H7 (cell line): Measurements from ENCODE around the gene ANKRD2. TPM values are rescaled to one million over a fixed set of nuclear protein-coding genes. Genes with fewer than 3 reads are reported as not detected.
A peak's percentile ranks its signal among the peaks of the same experiment; 100 is the strongest.

Source experiments
- DNase-seq: peaks from one replicate; pipeline ENCODE4 v3.0.0; 2012
- H3K27me3 ChIP-seq: 2 replicates; pipeline ENCODE4 v1.6.0; 2011; ENCODE audit warnings: mild to moderate bottlenecking, low read length; ENCODE audit not compliant: control insufficient read depth, insufficient read depth
- H3K36me3 ChIP-seq: replicated peaks from 2 replicates; pipeline ENCODE4 v1.5.1; 2011; ENCODE audit warnings: low read length; ENCODE audit not compliant: control insufficient read depth, insufficient read depth
- H3K4me3 ChIP-seq: 2 replicates; pipeline ENCODE4 v1.5.1; 2011; ENCODE audit warnings: low read depth, mild to moderate bottlenecking, control low read depth, low read length, moderate library complexity; ENCODE audit not compliant: insufficient read depth
- total RNA-seq: library from RNA; depleted of rRNA; stranded (reverse); fragments of >200 nt; shearing (Covaris generic); gene quantifications from 2 replicates; pipeline ENCODE4 v1.2.3, GENCODE V29; 2014

ANKRD2 gene
- total RNA-seq, 1 experiment from 2014 or later: not detected

GRCh38 chr10:97590082-97590747 is 17.6 kb downstream of the ANKRD2 start:
- peak; percentile 13 for DNase-seq
- no peaks in the 10 kb centered on the region for H3K27me3 ChIP-seq
- H3K4me3 ChIP-seq: no peak overlapping the region
- no peaks in the 10 kb centered on the region for H3K36me3 ChIP-seq

- Histone ChIP-seq H3K36me3 (no peaks in the 10 kb centered on the region), H3K4me3 (no peak overlapping the region), H3K27me3 (no peaks in the 10 kb centered on the region)
- peak; percentile 31 for DNase-seq
Measured at GRCh38 chr10:97590748-97591495, 18.3 kb downstream of the ANKRD2 start.

GRCh38 chr10:97593421-97593820 is 20.8 kb downstream of the ANKRD2 start:
- no peaks in the 10 kb centered on the region for H3K36me3 ChIP-seq
- no peak for DNase-seq
- no peak overlapping the region for H3K4me3 ChIP-seq
- no peaks in the 10 kb centered on the region for H3K27me3 ChIP-seq

- peak; percentile 30 for DNase-seq
- no peak overlapping the region for H3K4me3 ChIP-seq
- no peaks in the 10 kb centered on the region for H3K36me3 ChIP-seq
- no peaks in the 10 kb centered on the region for H3K27me3 ChIP-seq
Measured at GRCh38 chr10:97596101-97597082, 23.8 kb downstream of the ANKRD2 start.

- no peak for DNase-seq
- H3K36me3 ChIP-seq: no peaks in the 10 kb centered on the region
- H3K4me3 ChIP-seq: no peak overlapping the region
- no peaks in the 10 kb centered on the region for H3K27me3 ChIP-seq
Measured at GRCh38 chr10:97597778-97598177, 25.2 kb downstream of the ANKRD2 start.

GRCh38 chr10:97598407-97599271 is 26.1 kb downstream of the ANKRD2 start:
- DNase-seq: peak; percentile 30
- no peaks in the 10 kb centered on the region for H3K36me3 ChIP-seq
- H3K27me3 ChIP-seq: no peaks in the 10 kb centered on the region
- H3K4me3 ChIP-seq: no peak overlapping the region

GRCh38 chr10:97599272-97599619 is 26.7 kb downstream of the ANKRD2 start:
- Histone ChIP-seq H3K36me3 (no peaks in the 10 kb centered on the region), H3K4me3 (no peak overlapping the region), H3K27me3 (no peaks in the 10 kb centered on the region)
- DNase-seq: no peak

GRCh38 chr10:97600616-97601015 is 28.0 kb downstream of the ANKRD2 start:
- Histone ChIP-seq H3K4me3 (no peak overlapping the region), H3K27me3 (no peaks in the 10 kb centered on the region), H3K36me3 (no peaks in the 10 kb centered on the region)
- no peak for DNase-seq

- no peaks in the 10 kb centered on the region for H3K27me3 ChIP-seq
- no peaks in the 10 kb centered on the region for H3K36me3 ChIP-seq
- peak; percentile 65 for DNase-seq
- no peak overlapping the region for H3K4me3 ChIP-seq
Measured at GRCh38 chr10:97601268-97602215, 29.0 kb downstream of the ANKRD2 start.

GRCh38 chr10:97607095-97607636 is 34.6 kb downstream of the ANKRD2 start:
- Histone ChIP-seq H3K27me3 (no peaks in the 10 kb centered on the region), H3K36me3 (no peaks in the 10 kb centered on the region), H3K4me3 (no peak overlapping the region)
- peak; percentile 22 for DNase-seq

- Histone ChIP-seq H3K36me3 (no peaks in the 10 kb centered on the region), H3K4me3 (no peak overlapping the region), H3K27me3 (no peaks in the 10 kb centered on the region)
- DNase-seq: peak; percentile 25
Measured at GRCh38 chr10:97608991-97609561, 36.5 kb downstream of the ANKRD2 start.

- Histone ChIP-seq H3K27me3 (no peaks in the 10 kb centered on the region), H3K4me3 (no peak overlapping the region), H3K36me3 (no peaks in the 10 kb centered on the region; the same call in 1 of the 2 replicates)
- peak; percentile 58 for DNase-seq
Measured at GRCh38 chr10:97611473-97611872, 38.9 kb downstream of the ANKRD2 start.
